SK-N-SH (cell line): ENCODE results near the gene RNPEPL1.

Experiments used
- JUND ChIP-seq: IDR thresholded peaks from 2 replicates; pipeline ENCODE4 v1.4.0; 2012
- POLR2AphosphoS5 ChIP-seq: IDR thresholded peaks from 2 replicates; pipeline ENCODE4 v1.6.1; 2012; ENCODE audit warnings: low read depth, low read length
- RAD21 ChIP-seq: IDR thresholded peaks from 2 replicates; pipeline ENCODE4 v1.6.1; 2012; ENCODE audit warnings: mild to moderate bottlenecking, low read length
- TAF1 ChIP-seq: IDR thresholded peaks from 2 replicates; pipeline ENCODE4 v1.6.1; 2012; ENCODE audit warnings: low read depth, mild to moderate bottlenecking, low read length, moderate library complexity, borderline replicate concordance
- TCF12 ChIP-seq: IDR thresholded peaks from 2 replicates; pipeline ENCODE4 v1.4.0; 2012
- TF ChIP-seq, protein P1 (sequence below): fragments of 200-600 bp; sonication (generic); IDR thresholded peaks from 2 replicates; pipeline ENCODE4 v1.6.1; 2017; ENCODE audit warnings: antibody characterized with exemption, mild to moderate bottlenecking, moderate library complexity

DNA sequence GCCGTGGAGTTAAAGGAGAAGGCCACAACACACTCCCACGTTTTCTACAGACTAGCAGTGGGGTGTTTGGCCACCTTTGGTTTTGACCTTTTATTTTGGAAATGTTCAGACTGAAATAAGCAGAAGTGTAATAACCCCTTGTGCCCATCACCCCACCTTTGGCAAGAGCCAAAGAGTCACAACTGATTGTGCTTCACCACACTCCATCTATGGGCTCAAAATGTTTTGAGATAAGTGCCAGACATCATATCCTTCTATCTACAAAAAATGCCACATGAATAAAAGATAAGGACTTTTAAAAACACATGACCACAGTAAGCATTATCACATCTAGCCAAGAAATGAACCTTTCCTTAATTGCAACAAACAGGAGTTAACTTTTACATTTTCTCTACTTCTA is 47.1 kb downstream of the RNPEPL1 start:
- TF ChIP-seq POLR2AphosphoS5 = no peak
- TF ChIP-seq, protein P1, sequence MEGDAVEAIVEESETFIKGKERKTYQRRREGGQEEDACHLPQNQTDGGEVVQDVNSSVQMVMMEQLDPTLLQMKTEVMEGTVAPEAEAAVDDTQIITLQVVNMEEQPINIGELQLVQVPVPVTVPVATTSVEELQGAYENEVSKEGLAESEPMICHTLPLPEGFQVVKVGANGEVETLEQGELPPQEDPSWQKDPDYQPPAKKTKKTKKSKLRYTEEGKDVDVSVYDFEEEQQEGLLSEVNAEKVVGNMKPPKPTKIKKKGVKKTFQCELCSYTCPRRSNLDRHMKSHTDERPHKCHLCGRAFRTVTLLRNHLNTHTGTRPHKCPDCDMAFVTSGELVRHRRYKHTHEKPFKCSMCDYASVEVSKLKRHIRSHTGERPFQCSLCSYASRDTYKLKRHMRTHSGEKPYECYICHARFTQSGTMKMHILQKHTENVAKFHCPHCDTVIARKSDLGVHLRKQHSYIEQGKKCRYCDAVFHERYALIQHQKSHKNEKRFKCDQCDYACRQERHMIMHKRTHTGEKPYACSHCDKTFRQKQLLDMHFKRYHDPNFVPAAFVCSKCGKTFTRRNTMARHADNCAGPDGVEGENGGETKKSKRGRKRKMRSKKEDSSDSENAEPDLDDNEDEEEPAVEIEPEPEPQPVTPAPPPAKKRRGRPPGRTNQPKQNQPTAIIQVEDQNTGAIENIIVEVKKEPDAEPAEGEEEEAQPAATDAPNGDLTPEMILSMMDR = no peak
- no peak for TF ChIP-seq TCF12
- TF ChIP-seq RAD21 = no peak
- TF ChIP-seq TAF1 = no peak
- TF ChIP-seq JUND = no peak
